Naive B cell (primary cell): Measurements from ENCODE around the gene GNAQ. TPM values are rescaled to one million over a fixed set of nuclear protein-coding genes. Genes with fewer than 3 reads are reported as not detected.
"Not testable (repeated sequence)": the region's sequence is repeated elsewhere in the genome, so short reads cannot be mapped to it uniquely, and the experiment has no call there.

Experiments used
- ATAC-seq, 2 donors: fragments of 150-1000 bp; cut with Tn5 transposase; 2 replicates each; pipeline ENCODE4 v1.10.0; 2021; ENCODE audit warnings: low read depth in 2 of 2, mild to moderate bottlenecking in 2 of 2, moderate library complexity in 2 of 2
- DNase-seq: peaks from one replicate; pipeline ENCODE4 v3.0.0; 2022
- H3K27ac Mint-ChIP-seq, 6 donors: one replicate each; pipeline ENCODE4 v1.8.0; 2020 to 2022; ENCODE audit warnings: mild to moderate bottlenecking in 6 of 6, mixed read lengths in 6 of 6, moderate library complexity in 5 of 6, inconsistent platforms in 2 of 6
- H3K27me3 Mint-ChIP-seq, 3 donors: one replicate each; pipeline ENCODE4 v1.8.0; 2021 to 2022; ENCODE audit warnings: mixed read lengths in 3 of 3, mild to moderate bottlenecking in 1 of 3
- H3K36me3 Mint-ChIP-seq, 2 donors: one replicate each; pipeline ENCODE4 v1.8.0; 2020 to 2022; ENCODE audit warnings: mixed read lengths in 2 of 2, inconsistent platforms in 1 of 2, mild to moderate bottlenecking in 1 of 2
- H3K4me1 Mint-ChIP-seq, 3 donors: one replicate each; pipeline ENCODE4 v1.8.0; 2020 to 2022; ENCODE audit warnings: mixed read lengths in 3 of 3, inconsistent platforms in 1 of 3, mild to moderate bottlenecking in 1 of 3, moderate library complexity in 1 of 3
- H3K4me3 Mint-ChIP-seq, 8 donors: one replicate each; pipeline ENCODE4 v1.8.0; 2020 to 2022; ENCODE audit warnings: mild to moderate bottlenecking in 8 of 8, mixed read lengths in 8 of 8, moderate library complexity in 8 of 8, inconsistent platforms in 2 of 8
- H3K9me3 Mint-ChIP-seq, 7 donors: one replicate each; pipeline ENCODE4 v1.8.0; 2020 to 2022; ENCODE audit warnings: mixed read lengths in 7 of 7, mild to moderate bottlenecking in 5 of 7, inconsistent platforms in 2 of 7, moderate library complexity in 1 of 7
- polyA plus RNA-seq, 6 donors: library from polyadenylated mRNA; unstranded; fragments of 300-500 nt; fragmentation: Illumina TruSeq; gene quantifications; one replicate each; pipeline ENCODE4 v1.2.3, GENCODE V29; 2021; ENCODE audit warnings: low read depth in 6 of 6

The GNAQ gene
- polyA plus RNA-seq, 6 donors from 2014 or later = 0.04 to 0.44 (median 0.23) TPM; not detected in 1

DNA sequence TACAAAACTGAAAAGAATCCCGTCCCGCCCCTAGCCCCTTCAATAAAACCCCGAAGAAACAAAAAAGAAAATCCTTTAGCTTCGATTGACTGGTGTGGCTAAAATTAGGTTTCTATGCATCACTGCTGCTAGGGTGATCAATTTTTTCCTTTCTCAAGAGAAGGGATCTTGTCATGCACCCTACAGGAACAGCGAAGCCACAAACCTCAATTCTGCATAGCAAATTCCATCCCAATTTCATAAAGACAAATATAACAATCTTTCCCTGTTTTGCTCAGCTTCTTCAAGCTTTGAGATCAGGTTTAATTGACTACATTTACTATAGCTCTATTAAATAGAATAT lies 313.3 kb downstream of the GNAQ start:
- not testable (repeated sequence) for H3K4me3 Mint-ChIP-seq, ATAC-seq, H3K27ac Mint-ChIP-seq, H3K9me3 Mint-ChIP-seq, H3K36me3 Mint-ChIP-seq, DNase-seq, H3K27me3 Mint-ChIP-seq, H3K4me1 Mint-ChIP-seq

DNA sequence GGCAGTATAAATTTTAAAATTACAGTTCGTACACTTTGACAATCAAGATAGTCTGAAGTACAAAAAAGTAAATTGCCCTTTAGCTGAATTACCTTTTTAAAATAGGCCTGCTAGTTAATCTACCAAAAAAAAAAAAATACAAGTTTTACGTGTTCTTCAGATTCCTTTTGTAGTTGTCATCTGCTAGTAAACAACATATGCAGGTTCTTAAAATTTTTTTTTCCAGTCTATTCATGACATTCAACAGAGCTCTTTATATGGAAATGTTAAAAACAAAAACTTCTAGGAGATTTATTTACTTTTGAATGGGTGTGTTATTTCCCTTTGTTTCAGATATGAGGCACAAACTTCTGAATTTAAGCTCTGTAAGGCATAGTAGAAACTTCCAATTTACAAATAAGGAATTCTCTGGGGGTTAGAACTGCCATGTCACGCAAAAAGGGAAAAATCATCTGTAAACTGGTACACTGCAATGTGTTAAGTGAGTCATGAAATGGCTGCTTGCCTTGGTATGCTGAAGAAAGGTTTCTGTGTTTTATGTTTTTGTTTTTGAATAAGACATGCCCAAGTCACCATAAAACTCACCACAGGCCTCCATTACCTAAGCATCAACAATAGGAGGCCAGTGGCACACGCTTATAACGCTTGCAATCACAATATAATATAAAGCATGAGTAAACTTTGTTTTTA lies 313.9 kb downstream of the GNAQ start:
- H3K4me3 Mint-ChIP-seq, H3K4me1 Mint-ChIP-seq, DNase-seq, H3K36me3 Mint-ChIP-seq, ATAC-seq, H3K27ac Mint-ChIP-seq, H3K9me3 Mint-ChIP-seq, H3K27me3 Mint-ChIP-seq: not testable (repeated sequence)

DNA sequence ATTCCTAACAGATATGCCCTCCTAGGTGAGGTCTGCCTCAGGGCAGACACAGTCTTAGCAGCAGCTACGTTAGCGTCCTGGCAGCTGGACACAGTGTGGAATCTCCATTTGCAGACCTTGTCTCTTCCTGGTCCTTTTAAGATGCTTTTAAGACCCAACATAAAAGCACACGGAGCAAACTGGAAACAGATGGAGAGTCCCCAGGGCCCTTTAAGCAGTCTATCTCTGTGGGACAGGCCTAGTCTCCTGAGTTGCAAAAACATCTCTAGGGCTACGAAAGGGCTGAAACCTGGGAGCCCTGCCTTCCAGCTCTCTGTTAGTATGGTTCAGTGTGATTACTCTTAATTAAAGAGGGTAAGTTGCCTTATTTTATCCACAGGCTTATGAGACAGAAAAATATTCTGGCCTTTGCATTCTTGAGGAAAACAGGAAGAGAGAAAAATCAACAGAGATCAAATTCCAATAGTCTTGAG lies 317.5 kb downstream of the GNAQ start:
- H3K27ac Mint-ChIP-seq = no peak overlapping the region
- no peak for ATAC-seq
- peaks cover 14 to 22% (median 17%) of the 10 kb centered on the region in 3 donors for H3K4me1 Mint-ChIP-seq
- H3K27me3 Mint-ChIP-seq = no peaks in the 10 kb centered on the region
- H3K4me3 Mint-ChIP-seq = no peak overlapping the region
- H3K9me3 Mint-ChIP-seq = peaks cover 0 to 2% (median 0%) of the 10 kb centered on the region in 7 donors
- no peak for DNase-seq
- H3K36me3 Mint-ChIP-seq = no peaks in the 10 kb centered on the region

DNA sequence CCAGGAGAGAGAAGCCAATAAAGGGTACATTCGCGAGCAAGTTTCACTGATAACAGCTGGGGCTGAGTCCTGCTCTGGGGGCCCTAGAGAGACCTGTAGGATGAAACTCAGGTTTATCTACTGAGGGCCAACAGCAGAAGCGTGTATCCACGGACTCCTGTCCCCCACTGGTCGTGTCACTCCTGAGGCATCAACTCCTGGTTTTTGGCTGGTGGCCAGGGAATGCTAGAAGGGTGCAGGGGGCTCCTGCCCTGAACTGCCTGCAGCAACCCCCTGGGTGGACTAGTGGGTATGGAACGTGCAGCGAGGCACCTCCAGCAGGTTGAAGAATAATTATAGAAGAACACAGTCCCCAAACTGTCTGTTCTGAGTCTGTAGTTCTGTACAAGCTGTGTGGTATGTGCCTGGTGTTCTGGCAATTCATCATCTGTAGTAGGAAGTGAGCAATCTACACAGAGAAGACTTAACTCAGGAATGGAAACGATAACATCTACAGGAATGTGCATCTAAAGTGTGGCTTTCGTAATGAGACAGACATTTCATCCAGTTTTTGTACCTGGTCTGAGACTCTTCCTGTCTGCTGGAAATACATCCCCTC lies 319.0 kb downstream of the GNAQ start:
- Mint-ChIP-seq H3K36me3 (peaks cover 7 to 8% of the 10 kb centered on the region in 2 donors), H3K9me3 (peaks cover 4 to 12% (median 7%) of the 10 kb centered on the region in 7 donors), H3K27ac (peak overlapping the region in 2 of 6 donors; percentile 49 to 53), H3K27me3 (no peaks in the 10 kb centered on the region), H3K4me1 (peaks cover 14 to 31% (median 19%) of the 10 kb centered on the region in 3 donors), H3K4me3 (no peak overlapping the region)
- DNase-seq (no peak), ATAC-seq (no peak)

DNA sequence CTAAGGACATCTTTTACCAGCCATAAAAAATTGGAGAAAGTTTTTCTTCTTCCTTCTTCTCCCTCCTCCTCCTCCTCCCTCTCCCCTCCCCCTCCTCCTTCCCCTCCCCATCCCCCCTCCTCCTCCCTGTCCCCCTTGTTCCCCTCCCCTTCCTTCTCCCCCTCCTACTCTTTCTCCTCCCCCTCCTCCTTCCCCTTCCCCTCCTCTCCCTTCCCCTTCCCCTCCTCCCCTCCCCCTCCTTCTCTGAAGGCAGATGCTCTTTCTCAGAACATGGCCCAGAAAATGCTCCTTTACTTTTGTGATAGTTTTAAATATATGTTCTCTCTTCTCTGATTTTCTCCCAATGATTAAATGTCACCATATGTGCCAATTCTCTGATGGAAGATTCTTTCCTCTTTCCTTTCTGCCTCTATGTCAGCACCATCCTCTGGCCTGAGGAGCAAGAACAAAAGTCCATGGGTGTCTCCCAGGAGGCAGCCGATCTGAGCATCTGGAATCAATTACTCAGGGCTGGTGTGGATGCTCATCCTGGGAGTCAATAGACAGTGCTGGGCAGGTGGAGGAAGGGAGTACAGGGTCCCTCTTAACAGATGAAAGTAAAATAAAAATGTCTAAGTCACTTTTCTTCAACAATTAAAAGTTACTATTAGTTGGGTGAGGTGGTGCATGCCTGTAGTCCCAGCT lies 320.5 kb downstream of the GNAQ start:
- Mint-ChIP-seq H3K27ac (no peak overlapping the region), H3K27me3 (no peaks in the 10 kb centered on the region), H3K9me3 (peaks cover 4 to 16% (median 7%) of the 10 kb centered on the region in 7 donors), H3K4me1 (peaks cover 14 to 31% (median 19%) of the 10 kb centered on the region in 3 donors), H3K4me3 (no peak overlapping the region), H3K36me3 (peaks cover 7 to 8% of the 10 kb centered on the region in 2 donors)
- DNase-seq (no peak), ATAC-seq (no peak)

DNA sequence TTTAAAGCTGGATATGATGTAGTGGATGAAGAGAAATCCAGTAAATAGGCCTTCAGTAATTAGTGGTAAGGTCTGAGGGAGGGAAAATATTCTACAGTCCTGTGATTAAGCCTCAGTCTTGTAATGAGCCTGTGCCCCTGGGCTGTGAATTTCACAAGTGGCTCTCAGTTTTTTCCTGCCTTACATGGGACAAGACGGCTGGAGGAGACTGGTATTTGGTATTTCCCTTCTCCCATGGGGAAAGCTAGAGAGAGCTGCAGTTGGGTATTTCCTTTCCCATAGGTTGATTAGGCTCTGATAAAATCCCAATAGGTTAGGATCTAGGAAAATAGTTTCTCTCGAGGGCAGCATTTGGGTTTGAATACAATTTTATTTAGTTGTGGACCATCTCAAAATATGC lies 321.3 kb downstream of the GNAQ start:
- Mint-ChIP-seq H3K4me1 (peaks cover 14 to 31% (median 19%) of the 10 kb centered on the region in 3 donors), H3K36me3 (peaks cover 7 to 8% of the 10 kb centered on the region in 2 donors), H3K9me3 (peaks cover 4 to 16% (median 7%) of the 10 kb centered on the region in 7 donors), H3K4me3 (peak overlapping the region in 1 of 8 donors; percentile 6), H3K27me3 (no peaks in the 10 kb centered on the region), H3K27ac (peak overlapping the region in 2 of 6 donors; percentile 16 to 26)
- DNase-seq (no peak), ATAC-seq (no peak)

DNA sequence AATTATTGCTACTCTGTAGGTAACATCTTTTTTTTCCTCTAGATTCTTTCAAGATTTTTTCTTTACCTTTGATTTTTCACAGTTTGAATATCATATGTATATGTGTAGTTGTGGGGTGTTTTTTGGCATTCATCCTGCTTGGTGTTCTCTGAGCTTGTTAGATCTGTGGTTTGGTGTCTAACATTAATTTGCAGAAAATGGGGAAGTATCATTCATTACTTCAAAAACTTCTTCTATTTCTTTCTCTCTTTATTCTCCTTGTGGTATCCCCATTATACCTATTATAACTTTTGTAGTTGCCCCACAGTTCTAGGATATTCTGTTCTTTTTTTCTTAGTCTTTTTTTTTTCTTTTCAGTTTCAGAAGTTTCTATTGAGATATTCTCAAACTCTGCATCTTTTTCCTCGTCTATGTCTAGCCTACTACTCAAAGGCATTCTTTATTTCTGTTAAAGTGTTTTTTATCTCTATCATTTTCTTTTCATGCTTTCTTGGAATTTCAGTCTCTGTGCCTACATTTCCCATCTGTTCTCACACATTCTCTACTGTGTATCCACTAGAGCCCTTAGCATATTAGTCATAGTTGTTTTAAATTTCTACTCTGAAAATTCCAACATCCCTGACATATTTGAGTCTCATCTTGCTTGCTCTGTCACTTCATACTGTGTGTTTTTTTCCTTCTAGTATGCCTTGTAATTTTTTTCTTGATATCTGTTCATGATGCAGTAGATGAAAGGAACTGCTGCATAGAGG lies 323.4 kb downstream of the GNAQ start:
- DNase-seq = no peak
- ATAC-seq = no peak
- peaks cover 4 to 16% (median 7%) of the 10 kb centered on the region in 7 donors for H3K9me3 Mint-ChIP-seq
- H3K27me3 Mint-ChIP-seq = no peaks in the 10 kb centered on the region
- H3K4me1 Mint-ChIP-seq = peaks cover 14 to 31% (median 19%) of the 10 kb centered on the region in 3 donors
- H3K27ac Mint-ChIP-seq = peak overlapping the region in 1 of 6 donors; percentile 47
- peaks cover 7 to 8% of the 10 kb centered on the region in 2 donors for H3K36me3 Mint-ChIP-seq
- H3K4me3 Mint-ChIP-seq = no peak overlapping the region

DNA sequence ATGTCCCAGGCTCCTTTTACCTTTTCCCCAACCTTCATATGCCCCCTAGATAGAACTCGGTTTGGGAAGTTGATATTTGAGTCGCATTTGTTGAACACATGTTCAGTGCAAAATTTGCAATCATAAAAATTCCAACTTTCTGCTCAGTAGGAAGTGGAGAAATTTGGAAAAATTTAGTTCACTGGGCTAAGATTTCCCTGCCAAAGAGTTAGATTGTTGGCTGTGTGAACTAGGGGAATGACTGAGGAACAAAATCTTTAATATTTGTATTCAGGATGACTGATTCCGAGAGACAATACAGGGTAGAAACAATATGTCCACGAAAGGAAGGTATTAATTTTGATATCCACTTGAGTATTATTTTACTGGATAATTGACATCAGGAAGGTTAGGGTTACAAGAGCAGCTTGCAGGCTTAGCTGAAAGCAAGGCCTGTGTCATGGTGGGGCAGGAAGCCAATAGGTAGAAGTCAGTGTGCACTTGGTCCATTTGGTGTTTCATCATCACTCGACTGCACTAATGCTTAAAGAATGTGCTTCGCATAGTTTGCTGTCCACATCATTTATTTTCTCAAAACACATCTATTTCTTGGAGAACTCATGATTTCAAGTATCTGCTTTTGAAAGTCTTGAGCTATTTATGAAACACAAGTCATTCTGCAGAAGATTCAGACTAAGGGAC lies 324.1 kb downstream of the GNAQ start:
- ATAC-seq (no peak), DNase-seq (no peak)
- Mint-ChIP-seq H3K4me1 (peaks cover 14 to 31% (median 19%) of the 10 kb centered on the region in 3 donors), H3K36me3 (peaks cover 7 to 8% of the 10 kb centered on the region in 2 donors), H3K9me3 (peaks cover 4 to 16% (median 7%) of the 10 kb centered on the region in 7 donors), H3K27me3 (no peaks in the 10 kb centered on the region), H3K4me3 (no peak overlapping the region), H3K27ac (no peak overlapping the region)

DNA sequence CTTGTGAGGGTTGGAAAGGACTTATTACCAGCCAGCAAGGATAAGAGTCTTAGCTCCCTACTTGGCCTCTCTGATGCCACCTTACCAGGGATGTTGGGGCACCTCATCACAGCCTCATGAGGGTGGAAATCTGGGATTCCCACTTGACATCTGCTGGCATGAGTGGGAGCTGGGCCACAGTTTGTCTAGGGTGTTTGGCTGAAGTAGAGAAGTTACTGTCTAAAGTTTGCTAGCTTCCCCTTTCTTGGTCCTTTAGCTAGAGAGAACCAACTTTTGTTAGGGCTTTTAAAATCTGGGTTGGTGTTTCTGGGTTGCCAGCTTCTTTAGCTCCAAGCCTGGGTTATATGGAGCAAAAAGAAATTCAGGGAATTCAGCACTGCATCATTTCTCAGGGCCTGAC lies 326.0 kb downstream of the GNAQ start:
- Mint-ChIP-seq H3K27me3 (peaks cover 0 to 4% (median 0%) of the 10 kb centered on the region in 3 donors), H3K36me3 (peaks cover 7 to 8% of the 10 kb centered on the region in 2 donors), H3K4me3 (no peak overlapping the region), H3K27ac (no peak overlapping the region), H3K9me3 (peaks cover 4 to 21% (median 9%) of the 10 kb centered on the region in 7 donors), H3K4me1 (peaks cover 10 to 25% (median 16%) of the 10 kb centered on the region in 3 donors)
- DNase-seq = no peak
- no peak for ATAC-seq

DNA sequence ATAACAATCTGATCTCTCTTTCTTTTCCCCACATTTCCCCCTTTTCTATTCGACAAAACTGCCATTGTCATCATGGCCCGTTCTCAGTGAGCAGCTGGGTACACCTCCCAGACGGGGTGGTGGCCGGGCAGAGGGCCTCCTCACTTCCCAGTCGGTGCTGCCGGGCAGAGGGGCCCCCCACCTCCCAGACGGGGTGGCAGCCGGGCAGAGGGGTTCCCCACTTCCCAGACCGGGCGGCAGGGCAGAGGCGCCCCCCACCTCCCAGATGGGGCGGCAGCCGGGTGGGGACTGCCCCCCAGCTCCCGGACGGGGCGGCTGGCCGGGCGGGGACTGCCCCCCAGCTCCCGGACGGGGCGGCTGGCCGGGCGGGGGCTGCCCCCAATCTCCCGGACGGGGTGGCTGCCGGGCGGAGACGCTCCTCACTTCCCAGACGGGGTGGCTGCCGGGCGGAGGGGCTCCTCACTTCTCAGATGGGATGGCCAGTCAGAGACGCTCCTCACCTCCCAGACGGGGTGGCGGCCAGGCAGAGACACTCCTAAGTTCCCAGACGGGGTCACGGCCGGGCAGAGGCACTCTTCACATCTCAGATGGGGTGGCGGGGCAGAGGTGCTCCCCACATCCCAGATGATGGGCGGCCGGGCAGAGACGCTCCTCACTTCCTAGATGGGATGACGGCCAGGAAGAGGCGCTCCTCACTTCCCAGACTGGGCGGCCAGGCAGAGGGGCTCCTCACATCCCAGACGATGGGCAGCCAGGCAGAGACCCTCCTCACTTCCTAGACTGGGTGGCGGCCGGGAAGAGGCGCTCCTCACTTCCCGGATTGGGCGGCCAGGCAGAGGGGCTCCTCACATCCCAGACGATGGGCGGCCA lies 328.9 kb downstream of the GNAQ start:
- H3K27ac Mint-ChIP-seq, ATAC-seq, H3K4me1 Mint-ChIP-seq, H3K36me3 Mint-ChIP-seq, H3K27me3 Mint-ChIP-seq, H3K9me3 Mint-ChIP-seq, DNase-seq, H3K4me3 Mint-ChIP-seq: not testable (repeated sequence)

DNA sequence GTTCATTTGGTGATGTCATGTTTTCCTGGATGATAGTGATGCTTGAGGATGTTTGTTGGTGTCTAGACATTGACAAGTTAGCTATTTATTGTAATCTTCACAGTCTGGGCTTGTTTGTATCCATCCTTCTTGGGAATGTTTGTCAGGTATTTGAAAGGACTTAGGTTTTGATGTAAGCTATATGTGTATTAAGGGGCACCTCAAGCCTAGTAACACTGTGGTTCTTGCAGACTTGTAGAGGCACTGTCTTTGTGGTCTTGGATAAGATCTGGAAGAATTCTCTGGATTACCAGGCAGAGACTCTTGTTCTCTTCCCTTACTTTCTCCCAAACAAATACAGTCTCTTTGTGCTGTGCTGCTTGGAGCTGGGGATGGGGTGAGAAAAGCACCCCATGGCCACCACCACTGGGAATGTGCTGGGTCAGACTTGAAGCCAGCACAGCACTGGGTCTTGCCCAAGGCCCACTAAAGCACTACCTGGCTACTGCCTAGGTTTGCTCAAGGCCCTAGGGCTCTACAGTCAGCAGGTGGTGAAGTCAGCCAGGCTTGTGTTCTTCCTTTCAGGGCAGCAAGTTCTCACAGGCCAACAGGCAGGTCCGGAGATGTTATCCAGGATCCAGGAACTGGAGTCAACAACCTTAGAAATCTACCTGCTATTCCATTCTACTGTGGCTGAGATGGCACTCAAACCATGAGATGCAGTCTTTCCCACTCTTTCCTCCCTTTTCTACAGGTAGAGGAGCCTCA lies 334.2 kb downstream of the GNAQ start:
- ATAC-seq = no peak
- no peak for DNase-seq
- H3K4me1 Mint-ChIP-seq = no peaks in the 10 kb centered on the region
- no peak overlapping the region for H3K27ac Mint-ChIP-seq
- peaks cover 0 to 4% (median 0%) of the 10 kb centered on the region in 3 donors for H3K27me3 Mint-ChIP-seq
- H3K9me3 Mint-ChIP-seq = peaks cover 0 to 16% (median 2%) of the 10 kb centered on the region in 7 donors
- H3K36me3 Mint-ChIP-seq = no peaks in the 10 kb centered on the region
- no peak overlapping the region for H3K4me3 Mint-ChIP-seq
